K562 (cell line): ENCODE data around the gene NFIC. TPM values are rescaled to one million over a fixed set of nuclear protein-coding genes. Genes with fewer than 3 reads are reported as not detected.

Source experiments
- ATAC-seq: fragments of 200-7000 bp; cut with Tn5 transposase; 3 replicates; pipeline ENCODE4 v1.9.1; 2020; ENCODE audit warnings: moderate library complexity
- BruUV-seq: library from RNA; stranded (reverse); fragments of 400-500 nt; replicated peaks from 2 replicates; lab custom pipeline; 2021; lab: Mats Ljungman, UMichigan
- CTCF ChIA-PET: fragments of 300-600 bp; formaldehyde crosslinking; extraction: SDS; loops from one replicate; lab custom pipeline; 2021; ENCODE audit warnings: low intra/inter-chr PET ratio; lab: Yijun Ruan, JAX
- POLR2A ChIA-PET: fragments of 300-600, 350-650 bp; sonication (Branson Sonifier 250); formaldehyde crosslinking; extraction: SDS; loops from one replicate; lab custom pipeline; 2021; ENCODE audit warnings: antibody characterized with exemption, inconsistent platforms; lab: Yijun Ruan, JAX
- DNase-seq, 4 experiments: peaks; one replicate each; pipeline versions ENCODE4 v3.0.0 to v3.0.0-alpha.2; 2011 to 2018; ENCODE audit warnings: low spot score in 3 of 4, mixed read lengths in 3 of 4; ENCODE audit errors: extremely low read depth in 1 of 4
- FAIRE-seq: peaks from 2 replicates; lab custom pipeline; 2011; peaks lifted over from hg19 to GRCh38; lab: Jason Lieb, UNC
- H2AFZ ChIP-seq: 2 replicates; pipeline ENCODE4 v1.6.0; 2011; ENCODE audit warnings: low read depth, low read length, control low read depth, inconsistent platforms
- H3K27ac ChIP-seq: fragments of 200-600 bp; 3 replicates; pipeline ENCODE4 v1.8.0; 2011; ENCODE audit warnings: low read depth, mild to moderate bottlenecking, control low read depth, inconsistent platforms, low read length, moderate library complexity, mixed read lengths; ENCODE audit errors: extremely low read depth
- H3K27me3 ChIP-seq, 2 experiments: fragments of 300-600 bp in 1 of 2; 2 replicates in 1 of 2; 3 replicates in 1 of 2; pipeline versions ENCODE4 v1.6.0 to v1.8.0; 2011; ENCODE audit warnings: inconsistent platforms in 2 of 2, low read length in 2 of 2, mild to moderate bottlenecking in 1 of 2, mixed read lengths in 1 of 2, moderate library complexity in 1 of 2; ENCODE audit not compliant: control insufficient read depth in 2 of 2, insufficient read depth in 2 of 2
- H3K36me3 ChIP-seq: fragments of 300-600 bp; 3 replicates; pipeline ENCODE4 v1.8.0; 2011; ENCODE audit warnings: mild to moderate bottlenecking, low read length, inconsistent platforms; ENCODE audit not compliant: control insufficient read depth, insufficient read depth
- H3K4me1 ChIP-seq, 2 experiments: fragments of 200-600 bp in 1 of 2; replicated peaks in 1 of 2; 2 replicates in 1 of 2; 3 replicates in 1 of 2; pipeline versions ENCODE4 v1.5.1 to v1.8.0; 2011; ENCODE audit warnings: inconsistent platforms in 2 of 2, low read length in 2 of 2, mild to moderate bottlenecking in 1 of 2, mixed read lengths in 1 of 2, moderate library complexity in 1 of 2; ENCODE audit not compliant: control insufficient read depth in 2 of 2, insufficient read depth in 2 of 2
- H3K4me2 ChIP-seq: 2 replicates; pipeline ENCODE4 v1.6.1; 2011; ENCODE audit warnings: low read length, control low read depth, inconsistent platforms, mixed read lengths; ENCODE audit not compliant: insufficient read depth
- H3K4me3 ChIP-seq: fragments of 200-600 bp; sonication (generic), shearing (Covaris generic); 2 replicates; pipeline ENCODE4 v1.5.1; 2016; ENCODE audit warnings: control low read depth, inconsistent platforms
- H3K79me2 ChIP-seq: fragments of 200-600 bp; 3 replicates; pipeline ENCODE4 v1.8.0; 2011; ENCODE audit warnings: low read length, inconsistent platforms; ENCODE audit not compliant: control insufficient read depth, insufficient read depth
- H3K9ac ChIP-seq, 2 experiments: 2 replicates each; pipeline versions ENCODE4 v1.6.0 to v1.6.1; 2011; ENCODE audit warnings: low read depth in 2 of 2, low read length in 2 of 2, control low read depth in 1 of 2, inconsistent platforms in 1 of 2, mild to moderate bottlenecking in 1 of 2, mixed read lengths in 1 of 2; ENCODE audit not compliant: insufficient read depth in 1 of 2
- H3K9me1 ChIP-seq: one replicate; pipeline ENCODE4 v1.6.0; 2011; ENCODE audit warnings: inconsistent platforms, mild to moderate bottlenecking, low read length, moderate library complexity; ENCODE audit not compliant: control insufficient read depth, insufficient read depth
- H3K9me3 ChIP-seq: replicated peaks from 2 replicates; pipeline ENCODE4 v1.5.1; 2011; ENCODE audit warnings: low read depth, low read length, inconsistent platforms; ENCODE audit not compliant: control insufficient read depth, insufficient read depth
- H4K20me1 ChIP-seq: replicated peaks from 2 replicates; pipeline ENCODE4 v1.6.1; 2011; ENCODE audit warnings: low read length, inconsistent platforms, mixed read lengths; ENCODE audit not compliant: control insufficient read depth, insufficient read depth
- ADNP ChIP-seq: fragments of 200-800 bp; sonication (Bioruptor generic); IDR thresholded peaks from 2 replicates; pipeline ENCODE4 v1.6.1; 2016; ENCODE audit warnings: missing genetic modification characterization, missing compliant biosample characterization
- BCOR ChIP-seq: fragments of 450-650 bp; IDR thresholded peaks from 2 replicates; pipeline ENCODE4 v1.6.1; 2016
- CC2D1A ChIP-seq: fragments of 450-650 bp; IDR thresholded peaks from 2 replicates; pipeline ENCODE4 v1.6.1; 2017; ENCODE audit warnings: mild to moderate bottlenecking
- CTBP1 ChIP-seq: fragments of 450-650 bp; IDR thresholded peaks from 2 replicates; pipeline ENCODE4 v1.6.1; 2016; ENCODE audit warnings: borderline replicate concordance
- HDAC2 ChIP-seq: fragments of 450-650 bp; IDR thresholded peaks from 2 replicates; pipeline ENCODE4 v1.6.1; 2016; ENCODE audit warnings: mild to moderate bottlenecking
- KDM1A ChIP-seq, 2 experiments: fragments of 450-650 bp; IDR thresholded peaks; 2 replicates each; pipeline ENCODE4 v1.6.1; 2016; ENCODE audit warnings: mild to moderate bottlenecking in 2 of 2
- MAFG ChIP-seq: fragments of 450-650 bp; conservative IDR thresholded peaks from 2 replicates; pipeline ENCODE4 v1.6.1; 2016; ENCODE audit warnings: missing genetic modification characterization, missing compliant biosample characterization
- NFE2 ChIP-seq: IDR thresholded peaks from 2 replicates; pipeline ENCODE4 v1.6.1; 2014; ENCODE audit warnings: antibody characterized with exemption, low read depth
- RBM25 ChIP-seq: fragments of 200-400 bp; formaldehyde crosslinking; IDR thresholded peaks from 2 replicates; pipeline ENCODE4 v1.6.1; 2018; ENCODE audit warnings: low read length, low read depth, moderate library complexity; ENCODE audit not compliant: severe bottlenecking
- SMAD3 ChIP-seq: fragments of 450-650 bp; formaldehyde crosslinking; conservative IDR thresholded peaks from 2 replicates; pipeline ENCODE4 v1.4.0; 2020; ENCODE audit warnings: mild to moderate bottlenecking
- YY1 ChIP-seq, 3 experiments: IDR thresholded peaks; 2 replicates each; pipeline ENCODE4 v1.6.1; 2011; ENCODE audit warnings: low read length in 2 of 3, mild to moderate bottlenecking in 2 of 3, moderate library complexity in 2 of 3, borderline replicate concordance in 1 of 3, control low read depth in 1 of 3, low read depth in 1 of 3; ENCODE audit not compliant: insufficient read depth in 3 of 3, insufficient replicate concordance in 2 of 3, control insufficient read depth in 1 of 3, insufficient read length in 1 of 3; ENCODE audit errors: extremely low read depth in 1 of 3
- ZNF121 ChIP-seq: sonication (generic); formaldehyde crosslinking; conservative IDR thresholded peaks from 2 replicates; pipeline ENCODE4 v1.8.0; 2022; ENCODE audit warnings: missing genetic modification reagents
- ZNF316 ChIP-seq: fragments of 450-650 bp; IDR thresholded peaks from 2 replicates; pipeline ENCODE4 v1.6.1; 2016
- WGBS: fragments of 100-300 bp; shearing (Covaris generic); methylation state at CpG from one replicate; pipeline ENCODE4 v1.1.6; 2016; ENCODE audit warnings: low coverage, mixed read lengths; ENCODE audit not compliant: insufficient coverage; ENCODE audit errors: missing lambda C conversion rate; 5-methylcytosine and 5-hydroxymethylcytosine counted together
- in situ Hi-C: fragments of 300-500 bp; cut with MboI; formaldehyde crosslinking; loops from 4 replicates; pipeline ENCODE4 v1.15.0; 2018; ENCODE audit warnings: inconsistent platforms, mixed read lengths
- intact Hi-C: fragments of 100-400 bp; cut with micrococcal nuclease; formaldehyde crosslinking; loops from 2 replicates; pipeline ENCODE4 v1.14.2; 2022
- polyA plus RNA-seq, 8 experiments: library from polyadenylated mRNA; depleted of rRNA in 4 of 8; stranded (reverse) in 5 of 8; unstranded in 3 of 8; fragments of >200 nt; fragmentation: Nextera tagmentation in 2 of 8; fragmentation: Illumina TruSeq in 1 of 8; extraction: Ambion mirVana in 2 of 8; extraction: Trizol in 1 of 8; gene quantifications; 2 replicates each; pipeline versions ENCODE4 v1.2.1 to v1.2.3, GENCODE V29; 2011 to 2014; ENCODE audit warnings: inconsistent platforms in 1 of 8, missing spikeins in 1 of 8
- total RNA-seq, 7 experiments: library from RNA; depleted of rRNA in 6 of 7; stranded (reverse); fragments of >200 nt in 6 of 7; fragmentation: Illumina TruSeq in 2 of 7; extraction: Trizol in 2 of 7; gene quantifications; 2 replicates each; pipeline versions ENCODE4 v1.2.1 to v1.2.3, GENCODE V29; 2011 to 2021; ENCODE audit warnings: low replicate concordance in 1 of 7

Gene NFIC
- total and polyA plus RNA-seq, 9 of the 15 experiments (the other 6 are each of a cell fraction or from before 2014, with no cell fraction given) = 0.71 to 62.1 (median 6.9) TPM

GRCh38 chr19:3353493-3353892, 12.9 kb upstream of the NFIC start:
- ChIA-PET CTCF (no interaction called here), POLR2A (no interaction called here)
- no peaks in the 10 kb centered on the region for H3K9me3 ChIP-seq
- in situ Hi-C loops (no loop called here), intact Hi-C loops (no loop called here)
- H3K36me3 ChIP-seq = no peaks in the 10 kb centered on the region
- H3K79me2 ChIP-seq = no peaks in the 10 kb centered on the region
- no peak overlapping the region for H2AFZ ChIP-seq
- DNase-seq = no peak
- TF ChIP-seq MAFG (tag) (peak; percentile 67), SMAD3 (CRISPR knock-in tag) (no peak), ZNF316 (peak; percentile 29; the same call in 1 of the 2 replicates), KDM1A (IDR thresholded peaks at IDR 0.05) (peak; percentile 53 to 68), RBM25 (peak; percentile 79), CTBP1 (peak; percentile 35; the same call in 1 of the 2 replicates), HDAC2 (peak; percentile 39; the same call in 1 of the 2 replicates), ADNP (tag) (0 out of 2 replicates have a peak, but pooled peaks have one; percentile 19), YY1 (IDR thresholded peaks at IDR 0.05; ENCODE audit: borderline replicate concordance in 1 of 3, control insufficient read depth in 1 of 3, extremely low read depth in 1 of 3, insufficient read depth in 3 of 3, insufficient read length in 1 of 3, insufficient replicate concordance in 2 of 3, low read depth in 1 of 3, low read length in 2 of 3) (no peak), NFE2 (peak; percentile 44; the same call in 1 of the 2 replicates), CC2D1A (no peak), BCOR (peak; percentile 86), ZNF121 (peak; percentile 88)
- no peak overlapping the region for H3K27ac ChIP-seq
- H3K9ac ChIP-seq = no peak overlapping the region
- peaks cover 5 to 9% of the 10 kb centered on the region in 2 experiments for H3K4me1 ChIP-seq
- no peaks in the 10 kb centered on the region for H3K27me3 ChIP-seq
- no peak for FAIRE-seq
- H4K20me1 ChIP-seq = no peaks in the 10 kb centered on the region
- H3K4me2 ChIP-seq = no peak overlapping the region
- BruUV-seq = no TSS peak
- ATAC-seq = no peak
- no peaks in the 10 kb centered on the region for H3K9me1 ChIP-seq
- no peak overlapping the region for H3K4me3 ChIP-seq
- 25% methylated on average over 5 of the region's 5 CpGs for WGBS
